GM12892 (cell line): ENCODE results near the gene NFE2L3.

Source experiments
- POLR2A ChIP-seq: IDR thresholded peaks from 2 replicates; pipeline ENCODE4 v1.6.1; 2011; ENCODE audit warnings: low read depth, low read length, control low read depth
- POLR2AphosphoS5 ChIP-seq: IDR thresholded peaks from 2 replicates; pipeline ENCODE4 v1.6.1; 2011; ENCODE audit warnings: low read depth, low read length, control low read depth
- TAF1 ChIP-seq: IDR thresholded peaks from 2 replicates; pipeline ENCODE4 v1.6.1; 2011; ENCODE audit warnings: low read depth, mild to moderate bottlenecking, control low read depth, low read length, borderline replicate concordance

DNA sequence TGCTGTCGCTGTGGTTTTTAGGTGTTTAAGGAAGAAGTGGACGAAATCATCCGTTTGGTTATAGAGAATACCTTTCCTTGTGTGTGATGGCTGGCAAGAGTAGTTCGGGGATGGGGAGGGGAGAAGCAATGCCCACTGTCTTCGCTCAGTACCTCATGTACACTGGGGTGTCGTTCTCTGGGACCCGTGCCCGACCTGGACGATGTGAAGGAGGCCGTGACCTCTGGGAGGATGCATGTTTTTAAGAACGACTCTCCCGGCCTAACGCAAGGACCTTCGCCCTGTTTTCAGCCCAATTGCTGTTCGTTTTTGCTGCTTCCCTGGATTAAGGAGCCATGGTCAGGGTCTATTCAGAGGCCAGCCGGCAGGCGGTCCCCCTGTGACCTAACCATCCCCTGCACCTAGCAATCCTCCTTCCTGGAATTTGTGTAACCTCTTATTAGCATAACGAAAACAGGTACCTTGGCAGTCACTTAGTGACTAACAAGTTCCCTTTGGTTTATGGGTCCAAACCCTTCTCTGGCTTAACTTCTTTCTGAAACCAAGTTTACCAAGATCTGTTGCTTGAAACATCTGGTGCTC is 1.3 kb downstream of the NFE2L3 start:
- TF ChIP-seq POLR2A: no peak
- no peak for TF ChIP-seq POLR2AphosphoS5
- TF ChIP-seq TAF1: no peak
